Effector memory CD4-positive, alpha-beta T cell (primary cell): ENCODE results near the gene LRFN2.

ENCODE experiments used
- DNase-seq, 3 donors: peaks; one replicate each; pipeline ENCODE4 v3.0.0-alpha.2; 2020
- H3K27ac ChIP-seq: 2 replicates; pipeline ENCODE4 v1.7.0; 2013; ENCODE audit warnings: mild to moderate bottlenecking, low read length, moderate library complexity; ENCODE audit not compliant: insufficient read depth, poor library complexity, severe bottlenecking
- H3K27me3 ChIP-seq: replicated peaks from 2 replicates; pipeline ENCODE4 v1.7.0; 2013; ENCODE audit warnings: mild to moderate bottlenecking, low read length; ENCODE audit not compliant: insufficient read depth, control insufficient read depth, poor library complexity, severe bottlenecking
- H3K36me3 ChIP-seq: 2 replicates; pipeline ENCODE4 v1.7.0; 2013; ENCODE audit warnings: mild to moderate bottlenecking, low read length, moderate library complexity; ENCODE audit not compliant: control insufficient read depth, insufficient read depth
- H3K4me1 ChIP-seq: 2 replicates; pipeline ENCODE4 v1.7.0; 2013; ENCODE audit warnings: low read length, mild to moderate bottlenecking; ENCODE audit not compliant: control insufficient read depth, insufficient read depth, poor library complexity, severe bottlenecking
- H3K4me3 ChIP-seq: 2 replicates; pipeline ENCODE4 v1.7.0; 2013; ENCODE audit warnings: low read length, low read depth, mild to moderate bottlenecking; ENCODE audit not compliant: insufficient read depth, poor library complexity, severe bottlenecking
- H3K9me3 ChIP-seq: 2 replicates; pipeline ENCODE4 v1.7.0; 2013; ENCODE audit warnings: mild to moderate bottlenecking, low read length, moderate library complexity; ENCODE audit not compliant: control insufficient read depth

Gene LRFN2

GRCh38 chr6:40380271-40380670, 206.9 kb downstream of the LRFN2 start:
- no peak for DNase-seq
- no peaks in the 10 kb centered on the region for H3K9me3 ChIP-seq
- H3K4me3 ChIP-seq, result no peak overlapping the region
- H3K36me3 ChIP-seq, result no peaks in the 10 kb centered on the region
- no peaks in the 10 kb centered on the region for H3K4me1 ChIP-seq
- H3K27me3 ChIP-seq, result no peaks in the 10 kb centered on the region
- H3K27ac ChIP-seq, result no peak overlapping the region

- no peak for DNase-seq
- no peak overlapping the region for H3K4me3 ChIP-seq
- no peaks in the 10 kb centered on the region for H3K36me3 ChIP-seq
- no peak overlapping the region for H3K27ac ChIP-seq
- H3K4me1 ChIP-seq, result no peaks in the 10 kb centered on the region
- H3K9me3 ChIP-seq, result no peaks in the 10 kb centered on the region
- H3K27me3 ChIP-seq, result no peaks in the 10 kb centered on the region
These were observed 207.4 kb downstream of the LRFN2 start for GRCh38 chr6:40379811-40380210.

- no peaks in the 10 kb centered on the region for H3K27me3 ChIP-seq
- H3K9me3 ChIP-seq, result no peaks in the 10 kb centered on the region
- no peaks in the 10 kb centered on the region for H3K36me3 ChIP-seq
- H3K4me3 ChIP-seq, result no peak overlapping the region
- H3K4me1 ChIP-seq, result no peaks in the 10 kb centered on the region
- no peak for DNase-seq
- H3K27ac ChIP-seq, result no peak overlapping the region
These were observed 208.5 kb downstream of the LRFN2 start for GRCh38 chr6:40378725-40379074.

- H3K27ac ChIP-seq, result no peak overlapping the region
- no peak overlapping the region for H3K4me3 ChIP-seq
- H3K27me3 ChIP-seq, result no peaks in the 10 kb centered on the region
- DNase-seq, result no peak
- H3K36me3 ChIP-seq, result no peaks in the 10 kb centered on the region
- no peaks in the 10 kb centered on the region for H3K4me1 ChIP-seq
- no peaks in the 10 kb centered on the region for H3K9me3 ChIP-seq
These were observed 209.0 kb downstream of the LRFN2 start for GRCh38 chr6:40378071-40378724.

GRCh38 chr6:40377173-40377806, 209.9 kb downstream of the LRFN2 start:
- DNase-seq, result no peak
- H3K4me3 ChIP-seq, result no peak overlapping the region
- no peaks in the 10 kb centered on the region for H3K36me3 ChIP-seq
- no peaks in the 10 kb centered on the region for H3K9me3 ChIP-seq
- H3K27ac ChIP-seq, result no peak overlapping the region
- H3K4me1 ChIP-seq, result no peaks in the 10 kb centered on the region
- no peaks in the 10 kb centered on the region for H3K27me3 ChIP-seq

- DNase-seq, result no peak
- Histone ChIP-seq H3K4me3 (no peak overlapping the region), H3K9me3 (no peaks in the 10 kb centered on the region), H3K27me3 (no peaks in the 10 kb centered on the region), H3K27ac (no peak overlapping the region), H3K36me3 (no peaks in the 10 kb centered on the region), H3K4me1 (no peaks in the 10 kb centered on the region)
These were observed 211.0 kb downstream of the LRFN2 start for GRCh38 chr6:40376113-40376650.

- Histone ChIP-seq H3K4me3 (no peak overlapping the region), H3K36me3 (no peaks in the 10 kb centered on the region), H3K4me1 (no peaks in the 10 kb centered on the region), H3K27ac (no peak overlapping the region), H3K27me3 (no peaks in the 10 kb centered on the region), H3K9me3 (no peaks in the 10 kb centered on the region)
- DNase-seq, result no peak
These were observed 213.9 kb downstream of the LRFN2 start for GRCh38 chr6:40373267-40373666.

GRCh38 chr6:40371621-40372020, 215.5 kb downstream of the LRFN2 start:
- no peak for DNase-seq
- Histone ChIP-seq H3K27ac (no peak overlapping the region), H3K4me1 (no peaks in the 10 kb centered on the region), H3K36me3 (no peaks in the 10 kb centered on the region), H3K4me3 (no peak overlapping the region), H3K27me3 (no peaks in the 10 kb centered on the region), H3K9me3 (no peaks in the 10 kb centered on the region)

- Histone ChIP-seq H3K27ac (no peak overlapping the region), H3K27me3 (no peaks in the 10 kb centered on the region), H3K9me3 (no peaks in the 10 kb centered on the region), H3K36me3 (no peaks in the 10 kb centered on the region), H3K4me1 (no peaks in the 10 kb centered on the region), H3K4me3 (no peak overlapping the region)
- no peak for DNase-seq
These were observed 216.1 kb downstream of the LRFN2 start for GRCh38 chr6:40371095-40371494.

- Histone ChIP-seq H3K4me3 (no peak overlapping the region), H3K9me3 (no peaks in the 10 kb centered on the region), H3K27ac (no peak overlapping the region), H3K36me3 (no peaks in the 10 kb centered on the region), H3K27me3 (no peaks in the 10 kb centered on the region), H3K4me1 (no peaks in the 10 kb centered on the region)
- no peak for DNase-seq
These were observed 217.3 kb downstream of the LRFN2 start for GRCh38 chr6:40369891-40370290.
